Keratinocyte (primary cell): ENCODE data around the gene WDR4. TPM values are rescaled to one million over a fixed set of nuclear protein-coding genes. Genes with fewer than 3 reads are reported as not detected.
"Not testable (repeated sequence)": the region's sequence is repeated elsewhere in the genome, so short reads cannot be mapped to it uniquely, and the experiment has no call there.

ENCODE experiments used
- DNase-seq: peaks from one replicate; pipeline ENCODE4 v3.0.0-alpha.2; 2011; ENCODE audit warnings: low read depth, missing footprints, low spot score
- FAIRE-seq: peaks from 2 replicates; lab custom pipeline; 2011; peaks lifted over from hg19 to GRCh38; lab: Jason Lieb, UNC
- H2AFZ ChIP-seq: 2 replicates; pipeline ENCODE4 v1.6.0; 2012; ENCODE audit warnings: low read length, control low read depth, inconsistent platforms; ENCODE audit not compliant: control insufficient read depth
- H3K27ac ChIP-seq: 2 replicates; pipeline ENCODE4 v1.5.1; 2011; ENCODE audit warnings: low read length; ENCODE audit not compliant: control insufficient read depth, insufficient read depth
- H3K27me3 ChIP-seq: 3 replicates; pipeline ENCODE4 v1.6.0; 2011; ENCODE audit warnings: low read length; ENCODE audit not compliant: control insufficient read depth, insufficient read depth; ENCODE audit errors: extremely low read depth
- H3K36me3 ChIP-seq, 2 experiments: 2 replicates in 1 of 2; 3 replicates in 1 of 2; pipeline ENCODE4 v1.5.1; 2011; ENCODE audit warnings: low read length in 2 of 2, mild to moderate bottlenecking in 1 of 2; ENCODE audit not compliant: control insufficient read depth in 2 of 2, insufficient read depth in 2 of 2; ENCODE audit errors: extremely low read depth in 1 of 2
- H3K4me1 ChIP-seq: 3 replicates; pipeline ENCODE4 v1.5.1; 2011; ENCODE audit warnings: low read length; ENCODE audit not compliant: control insufficient read depth, insufficient read depth; ENCODE audit errors: extremely low read depth
- H3K4me2 ChIP-seq: 3 replicates; pipeline ENCODE4 v1.6.0; 2011; ENCODE audit warnings: low read depth, low read length; ENCODE audit not compliant: control insufficient read depth, insufficient read depth; ENCODE audit errors: extremely low read depth
- H3K4me3 ChIP-seq, 3 experiments: fragments of 200-600 bp in 1 of 3; sonication (generic) in 1 of 3; 2 replicates in 2 of 3; 3 replicates in 1 of 3; pipeline ENCODE4 v1.5.1; 2011 to 2016; ENCODE audit warnings: low read length in 3 of 3, mild to moderate bottlenecking in 3 of 3, control low read depth in 2 of 3, inconsistent platforms in 1 of 3, low read depth in 1 of 3, mixed read lengths in 1 of 3, mixed run types in 1 of 3, moderate library complexity in 1 of 3; ENCODE audit not compliant: control insufficient read depth in 2 of 3, insufficient read depth in 2 of 3; ENCODE audit errors: extremely low read depth in 1 of 3
- H3K79me2 ChIP-seq: 2 replicates; pipeline ENCODE4 v1.6.0; 2012; ENCODE audit warnings: low read length; ENCODE audit not compliant: control insufficient read depth, insufficient read depth
- H3K9ac ChIP-seq: 3 replicates; pipeline ENCODE4 v1.6.0; 2011; ENCODE audit warnings: low read length; ENCODE audit not compliant: control insufficient read depth, insufficient read depth; ENCODE audit errors: extremely low read depth
- H3K9me1 ChIP-seq: 3 replicates; pipeline ENCODE4 v1.6.0; 2011; ENCODE audit warnings: low read length; ENCODE audit not compliant: control insufficient read depth, insufficient read depth; ENCODE audit errors: extremely low read depth
- H3K9me3 ChIP-seq: 2 replicates; pipeline ENCODE4 v1.5.1; 2012; ENCODE audit warnings: low read depth, low read length; ENCODE audit not compliant: control insufficient read depth
- H4K20me1 ChIP-seq: 3 replicates; pipeline ENCODE4 v1.6.0; 2011; ENCODE audit warnings: low read length; ENCODE audit not compliant: control insufficient read depth, insufficient read depth; ENCODE audit errors: extremely low read depth
- EZH2 ChIP-seq: IDR thresholded peaks from one replicate; pipeline ENCODE4 v1.6.1; 2012; ENCODE audit warnings: inconsistent platforms, mild to moderate bottlenecking, low read length, moderate library complexity
- dilution Hi-C: fragments of 300-500 bp; cut with MboI; formaldehyde crosslinking; loops from one replicate; pipeline ENCODE4 v1.7.0; 2020; ENCODE audit warnings: low sequenced_read_pairs; ENCODE audit not compliant: extremely low pct_ligation_motif_present
- polyA plus RNA-seq, 5 experiments: library from polyadenylated mRNA; depleted of rRNA in 3 of 5; stranded (reverse) in 3 of 5; stranded (forward) in 1 of 5; unstranded in 1 of 5; fragments of >200 nt; gene quantifications; 1 replicate in 1 of 5; 2 replicates in 3 of 5; 3 replicates in 1 of 5; pipeline versions ENCODE4 v1.2.1 to v1.2.3, GENCODE V29; 2011 to 2012; ENCODE audit warnings: missing spikeins in 2 of 5, low read depth in 1 of 5, low replicate concordance in 1 of 5
- TF ChIP-seq, protein P1 (sequence below), 3 experiments: IDR thresholded peaks in 1 of 3; conservative IDR thresholded peaks in 1 of 3; optimal IDR thresholded peaks in 1 of 3; 2 replicates in 2 of 3; 3 replicates in 1 of 3; pipeline versions ENCODE3 to v1.5.1; 2011; ENCODE audit warnings: low read length in 3 of 3, mild to moderate bottlenecking in 3 of 3, moderate library complexity in 2 of 3, control low read depth in 1 of 3, inconsistent platforms in 1 of 3; ENCODE audit not compliant: insufficient read depth in 2 of 3; ENCODE audit errors: extremely low read depth in 1 of 3

The WDR4 gene
- polyA plus RNA-seq, 1 donor (not counting 4 experiments of a cell fraction or from before 2014, with no cell fraction given), result 14.9 TPM

DNA sequence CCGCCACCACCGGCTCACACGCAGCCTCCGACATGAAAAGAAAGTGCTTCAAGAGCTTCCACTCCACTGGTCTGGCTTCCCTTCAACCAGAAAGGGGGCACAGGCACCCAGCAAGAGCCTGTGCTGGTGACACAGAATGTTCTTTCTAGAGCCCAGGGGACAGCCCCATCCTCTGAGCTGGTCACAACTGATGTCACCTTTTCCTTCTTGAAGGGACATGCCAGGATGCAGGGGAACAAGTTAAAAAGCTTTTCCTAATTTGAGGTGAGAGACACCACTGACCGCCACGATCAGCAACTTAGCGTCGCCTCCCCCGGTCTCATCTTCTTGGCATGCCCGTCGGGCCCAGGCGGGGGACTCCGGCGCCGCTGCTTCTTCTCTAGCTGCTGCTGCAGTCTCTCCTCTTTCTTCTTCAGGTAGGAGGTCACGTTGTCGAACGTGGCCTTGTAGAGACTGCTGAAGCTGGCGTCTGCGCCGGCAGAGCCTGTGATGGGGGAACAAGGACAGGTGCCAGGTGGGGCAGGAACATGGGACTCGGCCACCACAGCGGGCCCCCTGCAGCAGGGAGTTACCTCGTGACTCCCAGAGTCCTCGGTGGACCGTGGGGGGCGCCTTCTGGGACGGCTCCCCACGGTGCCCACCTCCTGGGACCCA is 29.5 kb downstream of the WDR4 start:
- FAIRE-seq, result no peak
- dilution Hi-C loops, result no loop called here
- peaks cover 53% of the 10 kb centered on the region for H3K79me2 ChIP-seq

DNA sequence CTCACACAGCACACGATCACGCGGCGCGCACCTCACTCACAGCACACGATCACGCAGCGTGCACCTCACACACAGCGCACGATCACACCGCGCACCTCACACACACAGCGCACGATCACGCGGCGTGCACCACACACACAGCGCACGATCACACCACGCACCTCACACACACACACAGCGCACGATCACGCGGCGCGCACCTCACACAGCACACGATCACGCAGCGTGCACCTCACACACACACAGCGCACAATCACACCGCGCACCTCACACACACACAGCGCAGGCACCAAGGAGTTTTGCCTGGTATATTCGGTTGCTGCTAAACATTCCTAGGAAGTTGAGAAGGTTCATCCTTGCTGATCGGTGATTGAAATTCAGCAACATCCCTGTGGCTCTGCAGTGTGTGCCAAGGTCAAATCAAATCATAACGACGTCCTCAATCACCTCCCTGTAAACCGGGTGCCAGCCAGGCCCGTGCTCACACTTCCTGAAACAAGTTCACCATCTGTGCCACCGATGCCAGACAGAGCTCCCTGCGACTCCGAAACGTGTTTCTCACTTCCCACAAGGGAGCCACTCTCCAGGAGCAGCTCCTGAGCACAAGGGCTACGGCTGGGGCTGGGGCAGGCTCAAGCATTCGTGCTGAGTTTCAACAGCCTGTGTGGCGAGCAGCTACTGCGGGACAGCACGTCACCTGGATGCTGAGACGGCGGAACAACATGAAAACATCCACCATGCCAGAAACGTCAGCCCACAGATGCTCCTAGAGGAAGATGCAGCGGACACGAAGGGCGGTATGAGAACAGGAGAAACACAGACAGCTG is 30.2 kb downstream of the WDR4 start:
- no peak overlapping the region for H2AFZ ChIP-seq
- H3K36me3 ChIP-seq, result peaks cover 50 to 53% of the 10 kb centered on the region in 2 experiments
- DNase-seq, result no peak
- no peaks in the 10 kb centered on the region for H3K27me3 ChIP-seq
- peaks cover 23% of the 10 kb centered on the region for H4K20me1 ChIP-seq
- H3K79me2 ChIP-seq, result peaks cover 60% of the 10 kb centered on the region
- H3K9me1 ChIP-seq, result no peaks in the 10 kb centered on the region
- no peak overlapping the region for H3K4me3 ChIP-seq
- no peaks in the 10 kb centered on the region for H3K4me1 ChIP-seq
- H3K4me2 ChIP-seq, result no peak overlapping the region
- dilution Hi-C loops, result no loop called here
- TF ChIP-seq EZH2, result no peak
- TF ChIP-seq, protein P1, sequence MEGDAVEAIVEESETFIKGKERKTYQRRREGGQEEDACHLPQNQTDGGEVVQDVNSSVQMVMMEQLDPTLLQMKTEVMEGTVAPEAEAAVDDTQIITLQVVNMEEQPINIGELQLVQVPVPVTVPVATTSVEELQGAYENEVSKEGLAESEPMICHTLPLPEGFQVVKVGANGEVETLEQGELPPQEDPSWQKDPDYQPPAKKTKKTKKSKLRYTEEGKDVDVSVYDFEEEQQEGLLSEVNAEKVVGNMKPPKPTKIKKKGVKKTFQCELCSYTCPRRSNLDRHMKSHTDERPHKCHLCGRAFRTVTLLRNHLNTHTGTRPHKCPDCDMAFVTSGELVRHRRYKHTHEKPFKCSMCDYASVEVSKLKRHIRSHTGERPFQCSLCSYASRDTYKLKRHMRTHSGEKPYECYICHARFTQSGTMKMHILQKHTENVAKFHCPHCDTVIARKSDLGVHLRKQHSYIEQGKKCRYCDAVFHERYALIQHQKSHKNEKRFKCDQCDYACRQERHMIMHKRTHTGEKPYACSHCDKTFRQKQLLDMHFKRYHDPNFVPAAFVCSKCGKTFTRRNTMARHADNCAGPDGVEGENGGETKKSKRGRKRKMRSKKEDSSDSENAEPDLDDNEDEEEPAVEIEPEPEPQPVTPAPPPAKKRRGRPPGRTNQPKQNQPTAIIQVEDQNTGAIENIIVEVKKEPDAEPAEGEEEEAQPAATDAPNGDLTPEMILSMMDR (optimal IDR thresholded peaks at IDR 0.05 in 1 of 3, IDR thresholded peaks at IDR 0.05 in 1 of 3, conservative IDR thresholded peaks at IDR 0.05 in 1 of 3; ENCODE audit: extremely low read depth in 1 of 3, insufficient read depth in 2 of 3, low read length in 3 of 3), result no peak
- H3K9ac ChIP-seq, result no peak overlapping the region
- H3K27ac ChIP-seq, result no peak overlapping the region
- no peaks in the 10 kb centered on the region for H3K9me3 ChIP-seq
- FAIRE-seq, result no peak

More for the DNA sequence above, 29.5 kb downstream of the WDR4 start:
- H2AFZ ChIP-seq, result no peak overlapping the region
- peaks cover 19% of the 10 kb centered on the region for H4K20me1 ChIP-seq
- H3K4me2 ChIP-seq, result no peak overlapping the region
- H3K36me3 ChIP-seq, result peaks cover 52% of the 10 kb centered on the region in 2 experiments
- no peak overlapping the region for H3K4me3 ChIP-seq
- no peak overlapping the region for H3K27ac ChIP-seq
- H3K9me3 ChIP-seq, result no peaks in the 10 kb centered on the region
- no peaks in the 10 kb centered on the region for H3K9me1 ChIP-seq
- no peaks in the 10 kb centered on the region for H3K27me3 ChIP-seq
- no peak for TF ChIP-seq EZH2
- TF ChIP-seq, protein P1 (optimal IDR thresholded peaks at IDR 0.05 in 1 of 3, IDR thresholded peaks at IDR 0.05 in 1 of 3, conservative IDR thresholded peaks at IDR 0.05 in 1 of 3; ENCODE audit: extremely low read depth in 1 of 3, insufficient read depth in 2 of 3, low read length in 3 of 3), result no peak
- no peak overlapping the region for H3K9ac ChIP-seq
- H3K4me1 ChIP-seq, result no peaks in the 10 kb centered on the region
- DNase-seq, result no peak

GRCh38 chr21:42848144-42848931 is 31.0 kb downstream of the WDR4 start:
- H3K9me1 ChIP-seq, H3K9me3 ChIP-seq, H3K4me3 ChIP-seq, H3K27me3 ChIP-seq, H3K27ac ChIP-seq, H3K4me2 ChIP-seq, DNase-seq, H3K9ac ChIP-seq, FAIRE-seq, H2AFZ ChIP-seq, H3K4me1 ChIP-seq, dilution Hi-C loops: not testable (repeated sequence)
- Histone ChIP-seq H3K36me3 (peaks cover 42 to 50% of the 10 kb centered on the region in 2 experiments), H4K20me1 (peaks cover 23% of the 10 kb centered on the region), H3K79me2 (peaks cover 58% of the 10 kb centered on the region)
